Activated T-cell treated with anti-CD3 and anti-CD28 coated beads, Interleukin-2, amount 50 U/mL, for 24 hours (primary cell): Measurements from ENCODE around the gene MINDY1.
A peak's percentile ranks its signal among the peaks of the same experiment; 100 is the strongest.

Experiments used
- DNase-seq: peaks from one replicate; pipeline ENCODE4 v3.0.0-alpha.2; 2020
- H3K27ac Mint-ChIP-seq: 2 replicates; pipeline ENCODE4 v1.8.0; 2020; ENCODE audit warnings: mild to moderate bottlenecking, mixed read lengths
- H3K27me3 Mint-ChIP-seq: 2 replicates; pipeline ENCODE4 v1.8.0; 2020; ENCODE audit warnings: mixed read lengths
- H3K36me3 Mint-ChIP-seq: 2 replicates; pipeline ENCODE4 v1.8.0; 2020; ENCODE audit warnings: low read depth, mixed read lengths
- H3K4me1 Mint-ChIP-seq: 2 replicates; pipeline ENCODE4 v1.8.0; 2020; ENCODE audit warnings: low read depth, mixed read lengths
- H3K4me3 Mint-ChIP-seq: 2 replicates; pipeline ENCODE4 v1.8.0; 2020; ENCODE audit warnings: mild to moderate bottlenecking, moderate library complexity, mixed read lengths
- H3K9me3 Mint-ChIP-seq: 2 replicates; pipeline ENCODE4 v1.8.0; 2020; ENCODE audit warnings: mixed read lengths

The MINDY1 gene

GRCh38 chr1:150985179-150985825 is 21.4 kb downstream of the MINDY1 start:
- DNase-seq, result no peak
- Mint-ChIP-seq H3K27me3 (no peaks in the 10 kb centered on the region), H3K27ac (no peak overlapping the region), H3K9me3 (no peaks in the 10 kb centered on the region), H3K36me3 (no peaks in the 10 kb centered on the region), H3K4me1 (peaks cover 3% of the 10 kb centered on the region), H3K4me3 (no peak overlapping the region)

DNA sequence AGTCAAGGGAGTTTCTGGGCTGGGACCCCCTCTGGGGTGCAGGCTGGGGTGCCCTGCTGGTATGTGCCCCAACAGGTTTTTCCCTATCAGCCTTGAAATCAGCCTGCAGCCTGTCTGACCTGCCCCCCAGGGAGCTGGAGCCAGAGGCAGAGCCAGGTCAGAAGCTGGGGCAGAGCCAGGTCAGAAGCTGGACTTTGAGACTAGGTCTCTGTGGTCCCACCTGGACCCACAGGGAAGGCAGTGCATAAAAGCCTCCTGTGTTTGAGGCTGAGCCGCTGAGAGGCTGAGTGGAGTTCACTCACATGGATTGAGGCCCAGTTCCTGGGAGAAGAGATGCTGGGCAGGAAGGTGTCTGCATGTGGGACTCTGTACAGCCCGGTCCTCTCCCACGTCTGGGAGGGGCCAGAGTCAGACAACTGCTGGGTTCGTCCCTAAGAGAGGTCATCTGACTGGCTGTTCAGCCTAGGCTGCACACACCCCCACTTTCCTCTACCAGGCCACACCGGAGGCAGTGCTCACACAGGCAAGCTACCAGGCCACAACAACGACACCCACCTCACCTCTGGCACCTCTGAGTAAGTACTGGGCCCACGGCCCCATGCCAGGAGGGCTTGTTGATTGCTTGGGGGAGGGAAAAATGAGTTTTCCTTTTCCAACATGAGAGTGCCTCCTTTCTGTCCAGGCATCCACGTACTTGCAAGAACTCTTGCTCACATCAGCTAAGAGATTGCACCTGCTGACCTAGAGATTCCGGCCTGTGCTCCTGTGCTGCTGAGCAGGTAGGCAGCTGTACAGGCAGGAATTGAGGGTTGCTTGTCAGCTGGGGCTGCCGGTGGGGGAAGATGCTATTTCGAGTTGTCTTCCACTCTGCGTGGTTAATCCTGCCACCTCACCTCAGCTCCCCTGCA is 24.6 kb downstream of the MINDY1 start, which contains the start of gene ANXA9:
ANXA9 (plus strand) TSS at position 488 of the 908 bp plus-strand sequence. CDS start 814 bp downstream, outside the sequence.
- no peak for DNase-seq
- no peaks in the 10 kb centered on the region for H3K36me3 Mint-ChIP-seq

GRCh38 chr1:150981177-150981804 is 25.4 kb downstream of the MINDY1 start:
- Mint-ChIP-seq H3K4me1 (peaks cover 32% of the 10 kb centered on the region), H3K4me3 (no peak overlapping the region), H3K36me3 (no peaks in the 10 kb centered on the region), H3K9me3 (no peaks in the 10 kb centered on the region), H3K27me3 (no peaks in the 10 kb centered on the region), H3K27ac (peak overlapping the region; percentile 27)
- no peak for DNase-seq

More for the DNA sequence above, 24.6 kb downstream of the MINDY1 start, which contains the start of gene ANXA9:
- H3K27me3 Mint-ChIP-seq, result no peaks in the 10 kb centered on the region
- H3K27ac Mint-ChIP-seq, result peak within 1 kb of the TSS; percentile 27
- H3K9me3 Mint-ChIP-seq, result no peaks in the 10 kb centered on the region
- no peak within 1 kb of the TSS for H3K4me3 Mint-ChIP-seq
- peaks cover 24% of the 10 kb centered on the region for H3K4me1 Mint-ChIP-seq

GRCh38 chr1:150979092-150980056 is 27.3 kb downstream of the MINDY1 start:
- no peaks in the 10 kb centered on the region for H3K27me3 Mint-ChIP-seq
- peak; percentile 88 for DNase-seq
- H3K4me3 Mint-ChIP-seq, result peak overlapping the region; percentile 51
- H3K9me3 Mint-ChIP-seq, result no peaks in the 10 kb centered on the region
- H3K4me1 Mint-ChIP-seq, result peaks cover 42% of the 10 kb centered on the region
- H3K27ac Mint-ChIP-seq, result peak overlapping the region; percentile 7
- no peaks in the 10 kb centered on the region for H3K36me3 Mint-ChIP-seq

DNA sequence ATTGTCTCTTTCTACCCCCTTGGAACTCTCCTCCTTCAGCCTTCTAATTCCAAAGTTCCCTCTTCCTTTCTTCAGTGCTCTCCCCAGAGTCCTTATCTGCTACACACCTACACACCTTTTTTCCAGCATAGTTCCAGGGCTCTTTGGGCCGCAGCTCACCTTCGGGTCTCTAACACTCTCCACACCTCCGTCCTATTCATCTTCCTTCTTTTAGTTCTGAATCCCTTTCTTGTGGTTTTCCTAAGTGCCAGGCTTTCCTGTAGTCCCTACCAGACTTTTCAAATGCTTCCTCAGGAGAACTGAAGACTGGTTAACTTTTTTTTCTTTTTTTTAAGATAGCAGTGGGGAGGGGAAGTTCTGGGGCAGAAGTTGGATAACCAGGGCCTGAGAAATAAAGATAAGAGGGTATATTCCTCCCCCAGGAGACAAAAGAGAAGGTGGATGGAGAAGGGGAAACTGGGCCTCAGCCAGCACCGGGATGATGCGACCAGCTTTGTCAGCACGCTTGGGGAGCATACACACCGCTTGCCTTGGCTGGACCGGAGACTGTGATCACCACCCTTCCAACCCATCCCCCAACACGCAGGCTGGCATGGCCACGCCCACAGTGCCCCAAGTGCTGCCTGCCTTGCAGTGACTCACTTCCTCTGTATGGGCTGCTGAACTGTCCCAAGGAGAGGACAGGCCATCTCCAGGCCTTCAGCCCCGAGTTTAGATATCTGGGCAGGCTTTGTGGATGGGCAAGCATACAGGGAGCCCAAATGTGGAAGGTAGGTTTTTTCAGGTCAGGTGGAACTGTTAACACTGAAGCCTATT is 29.6 kb downstream of the MINDY1 start:
- H3K27me3 Mint-ChIP-seq, result no peaks in the 10 kb centered on the region
- peak overlapping the region; percentile 91 for H3K4me3 Mint-ChIP-seq
- peaks cover 20% of the 10 kb centered on the region for H3K36me3 Mint-ChIP-seq
- H3K27ac Mint-ChIP-seq, result peak overlapping the region; percentile 91
- H3K9me3 Mint-ChIP-seq, result no peaks in the 10 kb centered on the region
- H3K4me1 Mint-ChIP-seq, result peaks cover 54% of the 10 kb centered on the region
- DNase-seq, result peak; percentile 81

DNA sequence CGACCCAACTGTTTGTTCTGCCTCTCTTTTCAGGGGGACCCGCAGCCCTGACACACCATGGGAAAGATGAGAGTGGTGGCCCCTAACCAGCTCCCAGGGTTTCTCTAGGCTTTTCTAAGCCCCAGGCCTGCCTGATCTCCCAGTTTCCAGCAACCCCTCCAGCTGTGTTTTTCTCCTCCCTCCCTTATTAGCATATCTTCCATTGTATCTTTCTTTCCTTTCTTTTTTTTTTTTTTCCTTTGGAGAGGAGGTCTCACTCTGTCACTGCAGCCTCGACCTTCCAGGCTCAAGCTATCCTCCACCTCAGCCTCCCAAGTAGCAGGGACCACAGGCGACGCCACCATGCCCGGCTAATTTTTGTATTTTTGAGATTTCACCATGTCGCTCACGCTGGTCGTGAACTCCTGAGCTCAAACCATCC is 30.3 kb downstream of the MINDY1 start:
- Mint-ChIP-seq H3K27me3 (no peaks in the 10 kb centered on the region), H3K27ac (peak overlapping the region; percentile 88), H3K9me3 (no peaks in the 10 kb centered on the region), H3K36me3 (peaks cover 27% of the 10 kb centered on the region), H3K4me3 (peak overlapping the region; percentile 91), H3K4me1 (peaks cover 61% of the 10 kb centered on the region)
- DNase-seq, result no peak

DNA sequence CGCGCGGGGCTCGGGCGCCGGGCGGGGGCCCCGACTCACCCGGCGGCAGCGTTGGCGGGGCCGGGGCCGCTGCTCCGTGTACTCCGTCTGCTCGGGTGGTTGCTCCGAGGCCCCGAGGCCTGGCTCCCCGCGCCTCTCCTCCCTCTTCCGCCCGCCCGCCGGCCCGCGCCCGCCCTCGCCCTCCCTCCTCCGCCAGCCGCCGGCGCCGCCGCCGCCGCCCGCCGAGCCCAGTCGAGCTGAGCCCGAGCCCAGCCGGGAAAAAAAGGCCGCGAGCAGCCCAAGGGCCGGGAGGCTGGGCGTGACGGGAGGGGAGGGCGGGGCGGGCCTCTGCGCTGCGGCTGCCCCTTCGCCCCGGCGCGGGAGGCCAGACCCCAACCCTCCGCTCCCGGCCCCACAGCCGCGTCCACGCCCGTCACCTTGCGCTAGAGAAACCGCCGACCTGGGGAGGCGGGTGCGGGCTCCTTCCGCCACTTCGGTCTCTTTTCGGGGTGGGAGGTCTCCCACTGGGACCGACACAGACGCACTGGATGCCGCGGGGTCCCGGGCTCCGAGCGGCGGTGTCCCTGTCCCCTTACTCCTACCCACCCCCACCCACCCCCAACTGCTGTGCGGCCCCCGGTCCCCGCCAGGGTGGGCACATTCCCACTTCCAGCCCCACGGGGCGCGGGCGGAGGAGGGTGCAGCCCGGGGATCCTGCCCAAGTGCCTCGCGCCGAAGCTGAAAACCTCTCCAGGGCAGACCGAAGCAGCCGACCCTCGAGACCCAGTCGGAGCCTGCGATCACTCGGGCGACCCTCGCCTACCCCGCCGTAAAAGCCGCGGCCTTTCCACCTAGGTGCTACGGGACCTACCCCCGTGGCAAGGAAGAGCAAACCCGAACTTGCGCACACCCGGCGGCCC is 31.9 kb downstream of the MINDY1 start, which contains the start of gene CERS2:
CERS2 (minus strand) TSS at position 256 of the 899 bp plus-strand sequence. CDS start 5,745 bp downstream, outside the sequence.
- peaks cover 74% of the 10 kb centered on the region for H3K4me1 Mint-ChIP-seq
- peak within 1 kb of the TSS; percentile 91 for H3K4me3 Mint-ChIP-seq
- peak; percentile 81 for DNase-seq
- peaks cover 40% of the 10 kb centered on the region for H3K36me3 Mint-ChIP-seq
- no peaks in the 10 kb centered on the region for H3K9me3 Mint-ChIP-seq
- H3K27ac Mint-ChIP-seq, result peak within 1 kb of the TSS; percentile 95
- H3K27me3 Mint-ChIP-seq, result no peaks in the 10 kb centered on the region

GRCh38 chr1:150973836-150974579 is 32.7 kb downstream of the MINDY1 start:
- H3K4me1 Mint-ChIP-seq, result peaks cover 68% of the 10 kb centered on the region
- H3K27ac Mint-ChIP-seq, result peak overlapping the region; percentile 95
- H3K4me3 Mint-ChIP-seq, result peak overlapping the region; percentile 91
- H3K36me3 Mint-ChIP-seq, result peaks cover 47% of the 10 kb centered on the region
- H3K9me3 Mint-ChIP-seq, result no peaks in the 10 kb centered on the region
- H3K27me3 Mint-ChIP-seq, result no peaks in the 10 kb centered on the region
- peak; percentile 75 for DNase-seq

GRCh38 chr1:150973258-150973835 is 33.4 kb downstream of the MINDY1 start:
- no peak for DNase-seq
- no peaks in the 10 kb centered on the region for H3K27me3 Mint-ChIP-seq
- peaks cover 65% of the 10 kb centered on the region for H3K4me1 Mint-ChIP-seq
- peaks cover 53% of the 10 kb centered on the region for H3K36me3 Mint-ChIP-seq
- H3K27ac Mint-ChIP-seq, result peak overlapping the region; percentile 95
- peak overlapping the region; percentile 91 for H3K4me3 Mint-ChIP-seq
- H3K9me3 Mint-ChIP-seq, result no peaks in the 10 kb centered on the region

GRCh38 chr1:150972417-150972940 is 34.2 kb downstream of the MINDY1 start:
- Mint-ChIP-seq H3K36me3 (peaks cover 62% of the 10 kb centered on the region), H3K4me3 (peak overlapping the region; percentile 91), H3K27me3 (no peaks in the 10 kb centered on the region), H3K4me1 (peaks cover 58% of the 10 kb centered on the region), H3K9me3 (no peaks in the 10 kb centered on the region), H3K27ac (peak overlapping the region; percentile 95)
- no peak for DNase-seq
